ENCODE measurements around the gene RAB6A. TPM values are rescaled to one million over a fixed set of nuclear protein-coding genes. Genes with fewer than 3 reads are reported as not detected.
"Not testable (repeated sequence)": the region's sequence is repeated elsewhere in the genome, so short reads cannot be mapped to it uniquely, and the experiment has no call there.

Gene RAB6A
- total RNA-seq, 4 donors from 2014 or later = 107 to 145 (median 118) TPM

DNA sequence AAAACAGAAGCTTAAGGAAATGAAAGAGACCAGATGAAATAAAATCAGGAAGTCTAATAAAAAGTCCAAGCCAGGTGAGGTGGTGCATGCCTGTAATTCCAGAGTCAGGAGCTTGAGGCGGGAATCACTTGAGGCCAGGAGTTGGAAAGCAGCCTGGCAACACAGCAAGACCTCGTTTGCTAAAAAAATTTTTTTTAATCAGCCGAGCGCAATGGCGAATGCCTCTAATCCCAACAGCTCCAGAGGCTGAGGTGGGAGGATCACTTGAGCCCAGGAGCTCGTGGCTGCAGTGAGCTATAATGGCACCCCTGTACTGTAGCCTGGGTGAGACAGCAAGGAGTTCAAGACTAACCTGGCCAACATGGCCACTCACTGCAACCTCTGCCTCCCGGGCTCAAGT lies 8.0 kb downstream of the RAB6A start:
- ATAC-seq (ENCODE audit: low FRiP score) = peak; percentile 50
- TF ChIP-seq CTCF (IDR thresholded peaks at IDR 0.05) = no peak

GRCh38 chr11:73752216-73752867 lies 8.5 kb downstream of the RAB6A start:
- TF ChIP-seq CTCF (IDR thresholded peaks at IDR 0.05) = no peak
- ATAC-seq (ENCODE audit: low FRiP score) = peak; percentile 48
- no peak for DNase-seq (ENCODE audit: low spot score)

More for the DNA sequence above, 8.0 kb downstream of the RAB6A start:
- no peak for DNase-seq (ENCODE audit: low spot score)

- ATAC-seq (ENCODE audit: low FRiP score); DNase-seq (ENCODE audit: low spot score): not testable (repeated sequence)
Measured at GRCh38 chr11:73750862-73751261, 10.0 kb downstream of the RAB6A start.

- no peak for DNase-seq (ENCODE audit: low spot score)
- no peak for TF ChIP-seq CTCF (IDR thresholded peaks at IDR 0.05)
- ATAC-seq (ENCODE audit: low FRiP score) = no peak
Measured at GRCh38 chr11:73750228-73750627, 10.6 kb downstream of the RAB6A start.

GRCh38 chr11:73749118-73749517 lies 11.8 kb downstream of the RAB6A start:
- no peak for TF ChIP-seq CTCF (IDR thresholded peaks at IDR 0.05)
- no peak for DNase-seq (ENCODE audit: low spot score)
- no peak for ATAC-seq (ENCODE audit: low FRiP score)

DNA sequence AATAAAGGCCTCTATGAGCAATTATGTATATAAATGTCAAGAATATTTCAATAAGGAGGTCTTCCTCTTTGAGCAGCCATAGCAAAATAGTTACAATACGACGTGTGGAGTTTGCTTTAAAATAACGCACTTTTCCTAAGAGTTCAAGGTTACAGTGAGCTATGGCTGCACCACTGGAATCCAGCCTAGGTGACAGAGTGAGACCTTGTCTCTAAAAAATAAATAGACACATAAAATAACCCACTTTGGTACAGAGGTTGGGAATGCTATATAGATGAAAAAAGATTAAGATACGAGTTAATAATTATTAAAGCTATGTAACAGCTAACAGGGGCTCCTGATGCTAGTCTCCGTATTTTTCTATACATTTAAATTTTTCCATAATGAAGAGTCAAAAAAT lies 12.6 kb downstream of the RAB6A start:
- no peak for TF ChIP-seq CTCF (IDR thresholded peaks at IDR 0.05)
- DNase-seq (ENCODE audit: low spot score) = no peak
- ATAC-seq (ENCODE audit: low FRiP score) = no peak

DNA sequence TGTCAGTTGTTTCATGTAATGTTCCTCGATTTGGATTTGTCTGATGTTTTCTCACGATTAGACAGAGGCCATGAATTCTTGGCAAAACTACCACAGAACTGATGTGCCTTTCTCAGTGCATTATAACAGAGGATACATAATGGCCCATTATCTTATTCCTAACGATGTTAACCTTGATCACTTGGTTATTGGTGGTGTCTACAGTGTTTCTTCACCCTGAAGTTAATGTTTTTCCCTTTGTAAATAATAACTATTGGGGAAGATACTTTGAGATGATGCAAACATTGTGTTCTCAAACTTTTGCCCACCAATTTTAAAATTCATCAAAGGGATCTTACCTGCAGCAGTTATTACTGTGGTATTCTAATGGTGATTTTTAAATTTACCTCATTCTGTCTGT lies 13.1 kb downstream of the RAB6A start:
- ATAC-seq (ENCODE audit: low FRiP score) = no peak
- DNase-seq (ENCODE audit: low spot score) = no peak
- no peak for TF ChIP-seq CTCF (IDR thresholded peaks at IDR 0.05)

All from omental fat pad (tissue), 4 donors.